Erythroblast (primary cell): ENCODE results near the gene EVX2.

Experiments used
- DNase-seq, 2 experiments: peaks; one replicate each; lab custom pipeline; 2025; lab: John Stamatoyannopoulos, UW
- GATA1 ChIP-seq: IDR thresholded peaks from 2 replicates; pipeline ENCODE4 v1.6.1; 2011; ENCODE audit warnings: low read depth, mild to moderate bottlenecking, control low read depth, low read length, moderate library complexity
- POLR2A ChIP-seq: IDR thresholded peaks from 2 replicates; pipeline ENCODE4 v1.6.1; 2011; ENCODE audit warnings: mild to moderate bottlenecking, low read length

EVX2 gene

GRCh38 chr2:176082525-176082823 lies 1.3 kb downstream of the EVX2 start:
- TF ChIP-seq POLR2A (no peak), GATA1 (no peak)
- peak in 1 of 2 experiments; percentile 41 for DNase-seq

- peak; percentile 36 to 52 for DNase-seq
- no peak for TF ChIP-seq GATA1
- TF ChIP-seq POLR2A, result no peak
Measured at GRCh38 chr2:176081837-176082524, 1.8 kb downstream of the EVX2 start.

GRCh38 chr2:176081376-176081836 lies 2.4 kb downstream of the EVX2 start:
- peak in 1 of 2 experiments; percentile 52 for DNase-seq
- TF ChIP-seq GATA1 (no peak), POLR2A (no peak)

- peak; percentile 66 to 73 for DNase-seq
- TF ChIP-seq GATA1, result no peak
- TF ChIP-seq POLR2A, result no peak
Measured at GRCh38 chr2:176080540-176081375, 3.0 kb downstream of the EVX2 start.

GRCh38 chr2:176079831-176080539 lies 3.8 kb downstream of the EVX2 start:
- peak; percentile 85 to 90 for DNase-seq
- TF ChIP-seq GATA1 (no peak), POLR2A (no peak)

GRCh38 chr2:176079285-176079830 lies 4.4 kb downstream of the EVX2 start:
- TF ChIP-seq GATA1, result no peak
- TF ChIP-seq POLR2A, result no peak
- no peak for DNase-seq

GRCh38 chr2:176078541-176079284 lies 5.0 kb downstream of the EVX2 start:
- no peak for TF ChIP-seq GATA1
- TF ChIP-seq POLR2A, result no peak
- peak in 1 of 2 experiments; percentile 24 for DNase-seq

- no peak for TF ChIP-seq POLR2A
- no peak for TF ChIP-seq GATA1
- no peak for DNase-seq
Measured at GRCh38 chr2:176076796-176077195, 7.0 kb downstream of the EVX2 start.

- no peak for DNase-seq
- TF ChIP-seq GATA1, result no peak
- TF ChIP-seq POLR2A, result no peak
Measured at GRCh38 chr2:176076063-176076462, 7.7 kb downstream of the EVX2 start.

GRCh38 chr2:176075481-176075880 lies 8.3 kb downstream of the EVX2 start:
- TF ChIP-seq POLR2A (no peak), GATA1 (no peak)
- no peak for DNase-seq

- no peak for TF ChIP-seq POLR2A
- TF ChIP-seq GATA1, result no peak
- DNase-seq, result no peak
Measured at GRCh38 chr2:176074919-176075425, 8.8 kb downstream of the EVX2 start.

- no peak for TF ChIP-seq POLR2A
- no peak for TF ChIP-seq GATA1
- DNase-seq, result no peak
Measured at GRCh38 chr2:176072951-176073904, 10.5 kb downstream of the EVX2 start.
